ENCODE measurements around the gene TBC1D19.
A peak's percentile ranks its signal among the peaks of the same experiment; 100 is the strongest.
"Not testable (repeated sequence)": the region's sequence is repeated elsewhere in the genome, so short reads cannot be mapped to it uniquely, and the experiment has no call there.

The TBC1D19 gene, protein sequence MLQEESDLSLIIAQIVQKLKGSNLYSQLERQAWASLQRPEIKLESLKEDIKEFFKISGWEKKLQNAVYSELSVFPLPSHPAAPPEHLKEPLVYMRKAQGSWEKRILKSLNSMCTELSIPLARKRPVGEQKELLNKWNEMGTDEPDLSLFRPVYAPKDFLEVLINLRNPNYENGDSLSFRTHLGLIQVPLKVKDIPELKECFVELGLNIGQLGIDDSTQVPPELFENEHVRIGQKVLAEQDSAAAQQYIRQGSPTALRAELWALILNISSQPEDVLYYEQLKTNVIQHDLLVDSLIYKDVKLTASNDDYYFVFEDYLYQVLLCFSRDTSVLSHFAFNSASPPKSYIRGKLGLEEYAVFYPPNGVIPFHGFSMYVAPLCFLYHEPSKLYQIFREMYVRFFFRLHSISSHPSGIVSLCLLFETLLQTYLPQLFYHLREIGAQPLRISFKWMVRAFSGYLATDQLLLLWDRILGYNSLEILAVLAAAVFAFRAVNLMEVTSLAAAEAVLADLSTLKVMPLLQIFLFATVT

DNA sequence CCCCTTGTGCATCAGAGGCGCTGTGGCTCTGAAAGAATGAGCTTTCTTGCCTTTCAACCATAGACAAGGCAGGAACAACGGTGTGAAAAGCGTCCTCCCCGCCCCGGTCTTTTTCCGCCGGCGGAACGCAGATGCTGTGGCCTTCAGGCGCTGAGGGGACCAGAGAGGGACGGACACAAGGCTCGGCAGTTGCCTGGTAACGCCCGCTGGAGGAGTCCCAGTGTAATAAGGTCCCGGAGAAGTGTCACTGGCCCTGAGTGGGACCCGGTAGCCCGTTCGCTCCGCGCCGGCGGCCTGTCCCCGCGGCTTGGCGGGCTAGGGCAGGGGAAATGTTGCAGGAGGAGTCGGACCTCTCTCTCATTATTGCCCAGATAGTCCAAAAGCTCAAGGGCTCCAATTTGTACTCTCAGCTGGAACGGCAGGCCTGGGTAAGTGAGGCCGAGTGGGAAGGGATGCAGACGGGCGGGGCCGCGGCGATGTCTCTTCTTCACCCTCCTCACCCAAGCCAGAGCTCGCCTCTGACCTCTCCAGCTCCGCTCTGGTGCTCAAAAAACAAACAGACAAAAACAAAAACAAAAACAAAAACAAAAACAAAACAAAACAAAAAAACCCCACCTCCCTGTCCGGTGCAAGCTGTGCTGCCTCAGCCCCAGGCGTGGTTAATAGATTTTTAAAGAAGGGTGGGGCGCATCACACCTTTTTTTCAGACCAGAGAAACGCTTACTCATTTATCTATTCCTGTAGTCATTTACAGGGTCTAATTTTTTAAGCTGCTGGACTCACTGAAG is at the start of gene TBC1D19:
TSS of gene TBC1D19 (plus strand) at position 220 of the 788 bp plus-strand sequence. CDS start at position 330, 110 bp downstream.
- intact Hi-C loops (cut with DNase I): loop anchor here (5.0 to 10.0 kb wide), 2 partner anchors 278 to 431 kb away; partner anchors contain the start of gene STIM2
- peak; percentile 86 to 98 (median 89) for DNase-seq

DNA sequence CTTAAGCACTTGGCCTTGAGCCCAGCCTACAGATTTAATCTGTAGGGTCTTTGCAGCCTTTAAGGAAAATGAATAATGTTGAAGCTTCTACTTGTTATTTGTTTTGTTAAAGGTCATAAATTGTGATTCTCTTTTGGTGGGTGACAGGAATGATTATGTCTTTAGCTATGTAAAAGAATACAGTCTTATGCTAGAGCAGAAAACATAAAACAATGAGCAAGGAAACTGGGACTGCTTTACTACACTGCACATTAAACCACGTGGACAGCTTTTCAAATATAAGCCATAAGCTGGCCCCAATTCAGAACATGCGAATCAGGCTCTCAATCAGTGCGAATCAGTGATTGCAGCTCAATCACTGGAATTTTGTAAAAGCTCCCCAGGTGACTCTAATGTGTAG is 40.9 kb upstream of the TBC1D19 start:
- no peak for DNase-seq

DNA sequence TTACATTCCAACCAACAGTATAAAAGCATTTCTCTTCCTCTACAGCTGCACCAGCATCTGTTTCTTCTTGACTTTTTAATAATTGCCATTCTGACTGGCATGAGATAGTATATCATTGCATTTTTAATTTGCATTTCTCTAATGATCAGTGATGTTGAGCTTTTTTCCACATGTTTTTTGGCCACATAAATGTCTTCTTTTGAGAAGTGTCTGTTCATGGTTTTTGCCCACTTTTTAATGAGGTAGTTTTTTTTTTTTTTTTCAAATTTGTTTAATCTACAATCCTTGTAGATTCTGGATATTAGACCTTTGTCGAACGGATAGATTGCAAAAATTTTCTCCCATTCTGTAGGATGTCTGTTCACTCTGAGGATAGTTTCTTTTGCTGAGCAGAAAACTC is 39.5 kb upstream of the TBC1D19 start:
- DNase-seq: no peak
- intact Hi-C loops (cut with DNase I): no loop called here

More for the DNA sequence above, 40.9 kb upstream of the TBC1D19 start:
- intact Hi-C loops (cut with DNase I): no loop called here

DNA sequence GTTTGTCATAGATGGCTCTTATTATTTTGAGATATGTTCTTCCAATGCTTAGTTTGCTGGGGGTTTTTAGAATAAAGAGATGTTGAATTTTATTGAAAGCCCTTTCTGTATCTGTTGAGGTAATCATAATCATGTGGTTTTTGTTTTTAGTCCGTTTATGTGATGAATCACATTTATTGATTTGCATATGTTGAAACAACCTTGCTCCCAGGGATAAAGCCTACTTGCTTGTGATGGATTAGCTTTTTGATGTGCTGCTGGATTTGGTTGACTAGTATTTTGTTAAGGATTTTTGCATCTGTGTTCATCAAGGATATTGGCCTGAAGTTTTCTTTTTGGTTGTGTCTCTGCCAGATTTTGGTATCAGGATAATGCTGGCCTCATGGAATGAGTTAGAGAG is 35.5 kb upstream of the TBC1D19 start:
- intact Hi-C loops (cut with DNase I); DNase-seq: not testable (repeated sequence)

DNA sequence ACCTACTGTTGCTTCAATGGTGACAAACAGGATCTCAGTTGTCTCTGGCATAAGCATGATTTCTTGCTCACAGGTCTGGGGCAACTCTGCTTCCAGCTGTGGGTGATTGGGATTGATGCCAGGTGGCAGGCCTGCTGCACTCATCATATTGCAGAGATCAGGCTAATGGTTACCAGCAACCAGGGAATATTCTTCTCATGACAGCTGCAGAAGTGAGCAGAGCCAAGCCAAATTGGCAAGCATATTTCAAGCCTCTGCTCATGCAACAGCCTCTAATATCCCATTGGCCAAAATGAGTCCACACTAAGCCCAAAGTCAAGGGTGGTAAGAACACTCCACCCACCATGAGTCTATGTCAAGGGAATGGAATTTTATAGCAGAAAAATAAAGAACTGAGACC is 26.7 kb upstream of the TBC1D19 start:
- intact Hi-C loops (cut with DNase I): no loop called here
- no peak for DNase-seq

DNA sequence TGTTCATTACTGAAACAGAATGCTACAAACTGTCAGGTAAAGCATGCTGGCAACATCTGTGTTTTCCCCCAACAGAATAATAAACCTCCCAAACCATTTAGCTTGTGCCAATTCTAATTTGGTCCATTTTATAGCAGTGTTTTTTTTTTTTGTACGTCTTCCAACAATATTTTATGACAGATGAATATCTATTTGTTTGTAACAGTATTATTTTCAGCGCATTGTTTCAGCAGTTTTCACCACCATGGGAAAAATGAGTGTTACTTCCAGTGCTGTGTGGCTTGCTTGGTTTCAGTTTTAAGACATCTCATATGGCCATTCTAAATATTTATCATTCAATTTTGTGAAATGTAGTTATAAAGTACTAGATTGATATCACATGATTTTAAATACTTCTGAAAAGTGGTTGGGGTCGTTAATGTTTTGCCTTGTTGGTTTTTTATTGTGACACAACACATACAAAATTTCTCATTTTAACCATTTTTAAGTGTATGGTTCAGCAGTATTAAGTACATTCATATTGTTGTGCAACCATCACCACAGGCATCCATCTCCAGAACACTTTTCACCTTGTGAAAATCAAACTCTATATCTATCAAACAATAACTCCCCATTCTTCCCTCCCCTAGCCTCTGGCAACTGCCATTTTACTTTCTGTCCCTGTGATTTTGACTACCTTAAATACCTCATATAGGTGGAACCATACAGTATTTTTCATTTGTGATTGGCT is 25.6 kb upstream of the TBC1D19 start:
- intact Hi-C loops (cut with DNase I): no loop called here
- DNase-seq: no peak

DNA sequence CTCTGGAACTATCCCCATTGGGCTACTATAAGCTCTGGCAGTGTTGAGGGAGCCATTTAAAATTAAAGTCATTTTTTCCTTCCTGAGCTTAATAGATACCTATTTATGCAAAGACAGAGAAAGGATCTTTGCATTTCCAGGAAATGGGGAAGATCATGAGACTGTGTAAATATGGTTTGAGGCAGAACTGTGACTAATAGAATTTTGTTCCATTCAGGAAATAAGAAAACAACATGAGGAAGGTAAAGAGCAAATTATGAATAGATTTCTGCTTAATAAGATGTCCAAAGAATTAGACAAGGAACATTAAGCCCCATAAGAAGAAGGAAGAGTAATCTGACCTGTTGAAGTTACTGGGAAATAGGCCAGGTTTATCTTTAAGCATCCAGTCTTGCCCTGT is 17.8 kb upstream of the TBC1D19 start:
- intact Hi-C loops (cut with DNase I): no loop called here
- DNase-seq: no peak

DNA sequence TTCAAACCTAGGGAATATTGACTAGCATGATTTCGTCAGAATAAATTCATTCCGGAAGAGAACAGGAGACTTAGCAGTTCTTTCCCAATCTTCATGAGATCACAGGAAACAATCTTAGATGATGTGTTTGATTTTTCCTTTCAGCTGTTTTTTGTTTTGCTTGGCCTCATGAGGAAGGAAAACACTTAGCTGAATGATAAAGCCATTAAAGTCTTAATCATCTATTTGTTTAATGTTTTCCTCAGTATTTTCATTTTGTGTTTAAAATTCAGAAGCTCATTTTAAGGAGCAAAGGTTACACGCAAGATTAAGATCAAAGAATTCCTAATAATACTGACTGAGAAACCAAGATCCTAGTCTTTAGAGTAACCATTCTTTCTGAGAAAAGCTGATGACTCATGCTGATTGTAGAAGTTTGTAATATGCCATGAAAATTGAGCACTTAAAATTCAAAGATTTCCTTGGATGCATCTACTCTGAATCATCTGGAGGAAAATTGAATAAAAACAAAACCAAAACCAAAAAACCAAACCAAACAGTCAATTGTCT is 15.4 kb upstream of the TBC1D19 start:
- no peak for DNase-seq
- intact Hi-C loops (cut with DNase I): no loop called here

DNA sequence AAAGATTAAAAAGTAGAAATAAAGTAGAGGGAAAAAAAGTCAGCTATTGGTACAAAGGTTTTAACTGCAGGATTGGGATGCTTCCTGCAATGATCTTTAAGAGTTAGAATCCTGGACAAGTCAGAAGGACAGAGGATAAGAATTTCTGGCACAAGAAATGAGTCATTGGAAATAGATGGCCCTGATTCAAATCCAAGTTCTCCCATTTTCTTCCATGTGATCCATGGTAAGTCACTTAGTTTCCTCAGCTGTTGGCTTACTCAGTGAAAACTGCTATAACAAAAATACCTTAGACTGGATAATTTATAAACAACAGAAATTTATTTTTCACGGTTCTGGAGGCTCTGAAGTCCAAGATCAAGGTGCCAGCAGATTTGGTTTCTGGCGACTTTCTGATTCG is 13.3 kb upstream of the TBC1D19 start:
- no peak for DNase-seq
- intact Hi-C loops (cut with DNase I): no loop called here

DNA sequence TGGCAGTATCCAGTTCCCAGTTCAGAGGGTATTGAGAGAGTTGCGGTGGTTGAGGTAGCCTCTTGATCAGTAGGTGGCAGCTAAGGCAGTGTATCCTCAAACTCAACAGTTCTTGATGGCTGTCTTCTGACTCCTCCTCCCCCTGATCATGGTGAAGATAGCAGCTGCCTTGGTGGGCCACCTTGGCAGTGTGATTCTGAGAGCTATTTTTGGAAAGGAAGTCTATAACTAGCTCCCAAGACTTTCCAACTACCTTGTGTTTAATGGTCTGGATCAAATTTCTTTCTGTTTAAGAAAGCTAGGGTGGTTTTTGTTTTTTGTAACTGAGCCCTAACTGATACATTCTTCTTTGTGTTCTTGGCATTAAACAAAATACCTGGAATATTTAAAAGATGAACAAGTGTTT is 10.5 kb upstream of the TBC1D19 start:
- intact Hi-C loops (cut with DNase I): no loop called here
- no peak for DNase-seq

DNA sequence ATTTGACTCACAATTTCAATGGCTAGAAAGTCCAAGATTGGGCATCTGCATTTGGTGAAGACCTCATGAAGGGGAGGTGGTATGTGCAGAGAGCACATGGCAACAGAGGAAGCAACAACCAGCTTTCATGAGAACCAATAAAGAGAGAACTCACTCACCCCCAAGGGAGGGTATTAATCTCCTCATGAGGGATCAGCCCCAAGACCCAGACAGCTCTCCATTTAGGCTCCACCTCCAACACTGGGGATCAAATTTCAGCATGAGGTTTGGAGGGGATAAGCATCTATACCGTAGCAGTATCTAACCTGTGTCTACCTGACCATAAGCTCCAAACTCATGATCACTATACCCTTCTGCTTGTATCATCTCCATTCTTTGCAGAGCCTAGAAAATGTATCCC is 9.3 kb upstream of the TBC1D19 start:
- no peak for DNase-seq
- intact Hi-C loops (cut with DNase I): no loop called here

DNA sequence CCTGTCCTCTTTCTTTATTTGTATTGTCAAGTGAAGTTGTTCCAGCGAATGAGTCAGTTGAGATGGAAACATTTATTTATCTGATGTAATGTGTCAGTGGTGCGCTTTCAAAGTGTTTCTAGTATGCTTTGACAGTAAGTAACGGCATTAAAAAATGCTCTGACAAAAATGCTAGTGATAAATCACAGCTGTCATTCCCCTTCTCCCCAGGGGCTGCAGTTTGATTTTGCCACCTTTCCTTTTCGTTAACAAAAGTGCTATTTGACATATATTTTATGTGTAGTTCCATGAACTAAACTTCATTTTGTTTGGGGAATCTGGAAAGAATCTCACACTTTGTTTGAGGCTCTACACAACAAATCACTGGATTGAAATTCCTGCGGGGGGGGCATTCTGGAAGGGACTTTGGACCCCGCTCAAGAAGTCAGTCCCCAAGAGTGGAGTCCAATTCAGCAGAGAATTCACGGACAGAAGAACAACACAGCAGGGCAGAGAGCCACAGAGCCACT is 7.6 kb upstream of the TBC1D19 start:
- DNase-seq: no peak
- intact Hi-C loops (cut with DNase I): no loop called here

DNA sequence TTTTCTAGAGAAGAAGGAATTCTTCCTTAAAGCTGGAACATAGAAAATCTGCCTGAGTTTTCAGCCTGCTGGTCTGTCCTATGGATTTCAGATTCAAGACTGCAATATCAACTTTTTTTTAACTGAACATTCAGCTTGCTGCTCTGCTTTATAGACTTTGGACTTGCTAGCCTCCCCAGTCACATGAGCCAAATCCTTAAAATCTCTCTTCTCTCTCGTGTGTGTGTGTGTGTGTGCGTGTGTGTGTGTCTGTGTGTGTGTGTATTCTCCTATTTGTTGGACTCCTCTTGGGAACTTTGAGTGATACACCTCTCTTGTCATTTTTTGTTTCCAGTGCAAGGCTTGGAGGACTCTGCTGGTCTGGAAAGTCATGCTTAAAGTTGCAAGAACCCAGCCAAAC is 6.8 kb upstream of the TBC1D19 start:
- no peak for DNase-seq
- intact Hi-C loops (cut with DNase I): no loop called here

DNA sequence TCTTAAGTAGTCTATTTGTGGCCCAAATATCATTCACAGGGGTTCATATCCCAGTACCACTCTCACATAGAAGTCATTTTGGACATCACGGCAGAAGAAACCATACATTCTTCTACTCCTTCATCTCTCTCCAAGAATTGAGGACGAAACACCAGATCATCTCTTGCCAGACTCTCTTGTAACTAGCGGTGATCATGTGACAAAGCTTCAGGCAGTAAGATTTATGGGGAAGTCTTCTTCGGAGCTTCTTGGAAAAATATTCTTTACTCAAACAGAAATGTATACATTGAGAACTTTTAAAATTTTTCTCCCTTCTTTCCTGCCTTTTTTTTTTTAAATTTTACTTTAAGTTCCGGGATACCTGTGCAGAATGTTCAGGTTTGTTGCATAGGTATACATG is 4.7 kb upstream of the TBC1D19 start:
- intact Hi-C loops (cut with DNase I): no loop called here

DNA sequence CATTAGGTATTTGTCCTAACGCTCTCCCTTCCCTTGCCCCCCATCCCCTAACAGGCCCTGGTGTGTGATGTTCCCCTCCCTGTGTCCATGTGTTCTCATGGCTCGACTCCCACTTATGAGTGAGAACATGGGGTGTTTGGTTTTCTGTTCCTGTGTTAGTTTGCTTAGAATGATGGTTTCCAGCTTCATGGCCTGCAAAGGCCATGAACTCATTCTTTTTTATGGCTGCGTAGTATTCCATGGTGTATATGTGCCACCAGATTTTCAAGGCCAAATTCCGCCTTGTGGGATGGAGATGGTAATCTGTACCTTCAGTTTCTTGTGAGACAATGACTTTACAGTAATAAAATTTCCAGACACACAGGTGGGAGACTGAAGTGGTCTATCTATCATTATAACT is 2.5 kb upstream of the TBC1D19 start:
- not testable (repeated sequence) for DNase-seq
- intact Hi-C loops (cut with DNase I): loop anchor here (1.0 to 10.0 kb wide), 3 partner anchors 26 to 433 kb away; partner anchors contain the start of gene STIM2

More for the DNA sequence above, 4.7 kb upstream of the TBC1D19 start:
- no peak for DNase-seq

DNA sequence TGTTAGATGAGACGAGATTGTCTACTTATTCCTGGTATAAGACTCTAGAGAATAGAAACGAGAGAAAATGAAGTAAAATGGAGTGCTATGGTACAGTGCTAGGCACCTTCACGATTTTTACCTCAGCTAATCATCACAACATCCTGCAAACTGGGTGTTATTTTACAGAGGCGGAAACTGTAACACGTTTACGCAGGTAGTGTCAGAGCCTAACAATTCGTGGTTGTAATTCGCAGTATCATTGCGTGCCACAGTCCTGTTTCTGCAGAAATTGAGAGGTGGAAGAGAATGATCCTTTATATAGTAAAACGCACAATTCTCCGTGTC is 383 bp upstream of the TBC1D19 start:
- no peak for DNase-seq
- intact Hi-C loops (cut with DNase I): loop anchor here (5.0 to 10.0 kb wide), 2 partner anchors 279 to 431 kb away; partner anchors contain the start of gene STIM2

DNA sequence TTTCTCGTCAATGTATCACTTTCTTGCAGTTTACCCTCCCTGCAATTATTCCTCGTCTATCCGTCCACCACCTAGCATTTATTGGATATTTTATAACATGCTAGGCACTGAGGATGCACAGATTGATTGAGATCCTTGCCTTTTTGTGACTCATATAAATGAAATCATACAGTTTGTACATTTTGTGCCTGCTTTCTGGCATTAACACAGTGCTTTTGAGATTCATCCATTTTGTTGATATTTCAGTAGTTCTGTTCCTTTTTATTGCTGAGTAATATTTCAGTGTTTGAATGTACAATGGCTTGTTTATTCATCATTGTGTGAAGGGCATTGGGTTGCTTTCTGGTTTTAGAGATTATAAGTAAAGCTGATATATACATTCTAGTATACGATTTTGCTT is 841 bp downstream of the TBC1D19 start:
- no peak for DNase-seq
- intact Hi-C loops (cut with DNase I): loop anchor here (5.0 to 10.0 kb wide), 2 partner anchors 278 to 430 kb away; partner anchors contain the start of gene STIM2

DNA sequence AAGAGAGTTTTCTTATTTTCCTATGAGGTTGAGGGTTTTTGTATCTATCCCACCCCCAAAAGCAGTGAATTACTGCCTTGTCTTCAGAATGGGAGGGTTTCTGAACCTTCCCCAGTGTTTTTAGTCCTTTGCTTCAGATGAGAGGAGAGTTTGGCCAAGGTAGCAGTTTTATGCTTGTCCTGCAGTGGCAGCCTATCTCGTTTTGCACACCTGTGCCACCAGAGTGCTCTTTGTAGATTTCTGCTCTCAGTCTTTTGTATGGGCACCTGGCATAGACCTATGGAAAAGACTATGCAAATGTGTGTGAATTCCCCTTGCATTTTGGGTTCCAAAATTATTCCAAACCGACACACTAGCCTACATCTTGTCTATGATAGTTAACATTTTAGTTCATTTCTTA is 5.8 kb downstream of the TBC1D19 start:
- DNase-seq: no peak
- intact Hi-C loops (cut with DNase I): loop anchor here (10.0 kb wide), 1 partner anchor 425 kb away; no protein-coding TSS in a partner anchor

DNA sequence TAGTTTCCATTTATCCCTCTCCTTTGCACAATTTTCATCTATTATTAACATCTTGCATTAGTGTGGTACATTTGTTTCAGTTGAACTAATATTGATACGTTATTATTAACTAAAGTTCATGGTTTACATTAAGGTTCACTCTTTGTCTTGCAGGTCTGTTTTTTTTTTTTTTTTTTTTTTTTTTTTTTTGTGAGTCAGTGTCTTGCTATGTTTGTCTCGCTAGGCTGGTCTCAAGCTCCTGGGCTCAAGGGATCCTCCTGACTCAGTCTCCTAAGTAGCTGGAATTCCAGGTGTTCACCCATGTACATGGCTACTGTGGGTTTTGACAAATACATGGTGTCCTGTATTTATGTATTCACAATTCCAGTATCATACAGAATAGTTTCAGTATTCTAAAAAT is 6.8 kb downstream of the TBC1D19 start:
- no peak for DNase-seq
- intact Hi-C loops (cut with DNase I): no loop called here

DNA sequence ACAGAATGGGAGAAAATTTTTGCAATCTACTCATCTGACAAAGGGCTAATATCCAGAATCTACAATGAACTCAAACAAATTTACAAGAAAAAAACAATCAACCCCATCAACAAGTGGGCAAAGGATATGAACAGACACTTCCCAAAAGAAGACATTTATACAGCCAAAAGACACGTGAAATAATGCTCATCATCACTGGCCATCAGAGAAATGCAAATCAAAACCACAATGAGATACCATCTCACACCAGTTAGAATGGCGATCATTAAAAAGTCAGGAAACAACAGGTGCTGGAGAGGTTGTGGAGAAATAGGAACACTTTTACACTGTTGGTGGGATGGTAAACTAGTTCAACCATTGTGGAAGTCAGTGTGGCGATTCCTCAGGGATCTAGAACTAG is 9.7 kb downstream of the TBC1D19 start:
- intact Hi-C loops (cut with DNase I); DNase-seq: not testable (repeated sequence)
